Measurements from ENCODE around the gene IL2. TPM values are rescaled to one million over a fixed set of nuclear protein-coding genes. Genes with fewer than 3 reads are reported as not detected.

The IL2 gene
- polyA plus RNA-seq (not detected in 3 replicates), polyA minus RNA-seq (not detected in 3 replicates)
- polyA plus RNA-seq (2011; ENCODE audit: low read depth), result not detected
- not detected in 2 replicates for polyA plus RNA-seq (2011; cell fraction: cytosol; rRNA removed)
- polyA plus RNA-seq (2011; cell fraction: nucleus; rRNA removed), result not detected in 2 replicates
- not detected in 2 replicates for polyA plus RNA-seq (2012; ENCODE audit: low replicate concordance)
- polyA minus RNA-seq (2011; cell fraction: cytosol; rRNA and poly(A)+ RNA removed), result not detected
- not detected in 2 replicates for polyA minus RNA-seq (2011; cell fraction: nucleus; rRNA and poly(A)+ RNA removed)

DNA sequence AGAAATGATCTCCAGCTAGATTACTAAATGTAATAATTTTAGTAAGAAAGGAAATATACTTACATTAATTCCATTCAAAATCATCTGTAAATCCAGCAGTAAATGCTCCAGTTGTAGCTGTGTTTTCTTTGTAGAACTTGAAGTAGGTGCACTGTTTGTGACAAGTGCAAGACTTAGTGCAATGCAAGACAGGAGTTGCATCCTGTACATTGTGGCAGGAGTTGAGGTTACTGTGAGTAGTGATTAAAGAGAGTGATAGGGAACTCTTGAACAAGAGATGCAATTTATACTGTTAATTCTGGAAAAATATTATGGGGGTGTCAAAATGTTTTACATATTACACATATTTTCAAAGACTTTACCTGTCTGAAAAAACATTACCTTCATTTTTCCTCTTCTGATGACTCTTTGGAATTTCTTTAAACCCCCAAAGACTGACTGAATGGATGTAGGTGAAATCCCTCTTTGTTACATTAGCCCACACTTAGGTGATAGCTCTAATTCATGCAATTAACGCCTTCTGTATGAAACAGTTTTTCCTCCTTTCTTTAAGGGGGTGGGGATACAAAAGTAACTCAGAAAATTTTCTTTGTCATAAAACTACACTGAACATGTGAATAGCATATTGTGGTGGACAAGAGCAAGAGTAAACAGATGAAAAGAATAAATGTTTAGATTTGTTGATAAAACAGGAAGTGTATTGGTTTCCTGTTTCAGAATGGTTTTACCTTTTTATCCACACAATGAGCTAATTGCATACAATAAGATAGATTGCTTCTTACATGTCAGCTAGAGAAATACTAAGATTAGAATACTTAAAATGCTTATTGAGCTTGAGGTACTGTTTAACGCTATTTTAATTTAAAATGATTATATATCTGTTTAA, at the start of gene IL2:
Gene IL2, minus strand, starts transcription at position 495 of the 886 bp plus-strand sequence. Its CDS starts 285 bp downstream, at position 210.
- no peak within 1 kb of the TSS for H3K4me3 ChIP-seq (ENCODE audit: control insufficient read depth in 2 of 3, extremely low read depth in 1 of 3, insufficient read depth in 2 of 3, low read depth in 1 of 3, low read length in 3 of 3)
- H3K79me2 ChIP-seq (ENCODE audit: control insufficient read depth, insufficient read depth, low read length), result no peaks in the 10 kb centered on the region
- no peaks in the 10 kb centered on the region for H3K9me1 ChIP-seq (ENCODE audit: control insufficient read depth, extremely low read depth, insufficient read depth, low read length)
- H3K9ac ChIP-seq (ENCODE audit: control insufficient read depth, extremely low read depth, insufficient read depth, low read length), result no peak within 1 kb of the TSS
- H3K9me3 ChIP-seq (ENCODE audit: control insufficient read depth, low read depth, low read length), result no peaks in the 10 kb centered on the region
- no peaks in the 10 kb centered on the region for H4K20me1 ChIP-seq (ENCODE audit: control insufficient read depth, extremely low read depth, insufficient read depth, low read length)
- H3K27ac ChIP-seq (ENCODE audit: control insufficient read depth, insufficient read depth, low read length), result no peak within 1 kb of the TSS
- H3K36me3 ChIP-seq (ENCODE audit: control insufficient read depth in 2 of 2, extremely low read depth in 1 of 2, insufficient read depth in 2 of 2, low read length in 2 of 2), result no peaks in the 10 kb centered on the region
- H3K27me3 ChIP-seq (ENCODE audit: control insufficient read depth, extremely low read depth, insufficient read depth, low read length), result no peaks in the 10 kb centered on the region
- no peak within 1 kb of the TSS for H3K4me2 ChIP-seq (ENCODE audit: control insufficient read depth, extremely low read depth, insufficient read depth, low read depth, low read length)
- no peaks in the 10 kb centered on the region for H3K4me1 ChIP-seq (ENCODE audit: control insufficient read depth, extremely low read depth, insufficient read depth, low read length)
- FAIRE-seq (no peak), DNase-seq (ENCODE audit: low read depth, low spot score) (no peak)
- H2AFZ ChIP-seq (ENCODE audit: control insufficient read depth, low read length), result no peak within 1 kb of the TSS
- dilution Hi-C loops (cut with MboI; ENCODE audit: extremely low pct_ligation_motif_present, low sequenced_read_pairs), result no loop called here
- no peak for TF ChIP-seq EZH2 (IDR thresholded peaks at IDR 0.05; ENCODE audit: low read length)
- TF ChIP-seq, protein P1, sequence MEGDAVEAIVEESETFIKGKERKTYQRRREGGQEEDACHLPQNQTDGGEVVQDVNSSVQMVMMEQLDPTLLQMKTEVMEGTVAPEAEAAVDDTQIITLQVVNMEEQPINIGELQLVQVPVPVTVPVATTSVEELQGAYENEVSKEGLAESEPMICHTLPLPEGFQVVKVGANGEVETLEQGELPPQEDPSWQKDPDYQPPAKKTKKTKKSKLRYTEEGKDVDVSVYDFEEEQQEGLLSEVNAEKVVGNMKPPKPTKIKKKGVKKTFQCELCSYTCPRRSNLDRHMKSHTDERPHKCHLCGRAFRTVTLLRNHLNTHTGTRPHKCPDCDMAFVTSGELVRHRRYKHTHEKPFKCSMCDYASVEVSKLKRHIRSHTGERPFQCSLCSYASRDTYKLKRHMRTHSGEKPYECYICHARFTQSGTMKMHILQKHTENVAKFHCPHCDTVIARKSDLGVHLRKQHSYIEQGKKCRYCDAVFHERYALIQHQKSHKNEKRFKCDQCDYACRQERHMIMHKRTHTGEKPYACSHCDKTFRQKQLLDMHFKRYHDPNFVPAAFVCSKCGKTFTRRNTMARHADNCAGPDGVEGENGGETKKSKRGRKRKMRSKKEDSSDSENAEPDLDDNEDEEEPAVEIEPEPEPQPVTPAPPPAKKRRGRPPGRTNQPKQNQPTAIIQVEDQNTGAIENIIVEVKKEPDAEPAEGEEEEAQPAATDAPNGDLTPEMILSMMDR (optimal IDR thresholded peaks at IDR 0.05 in 1 of 3, IDR thresholded peaks at IDR 0.05 in 1 of 3, conservative IDR thresholded peaks at IDR 0.05 in 1 of 3; ENCODE audit: extremely low read depth in 1 of 3, insufficient read depth in 2 of 3, low read length in 3 of 3), result no peak

- Histone ChIP-seq H2AFZ (ENCODE audit: control insufficient read depth, low read length) (no peak overlapping the region), H3K27me3 (ENCODE audit: control insufficient read depth, extremely low read depth, insufficient read depth, low read length) (no peaks in the 10 kb centered on the region), H3K9me1 (ENCODE audit: control insufficient read depth, extremely low read depth, insufficient read depth, low read length) (no peaks in the 10 kb centered on the region), H3K9ac (ENCODE audit: control insufficient read depth, extremely low read depth, insufficient read depth, low read length) (no peak overlapping the region), H3K9me3 (ENCODE audit: control insufficient read depth, low read depth, low read length) (no peaks in the 10 kb centered on the region), H4K20me1 (ENCODE audit: control insufficient read depth, extremely low read depth, insufficient read depth, low read length) (no peaks in the 10 kb centered on the region), H3K79me2 (ENCODE audit: control insufficient read depth, insufficient read depth, low read length) (no peaks in the 10 kb centered on the region), H3K4me3 (ENCODE audit: control insufficient read depth in 2 of 3, extremely low read depth in 1 of 3, insufficient read depth in 2 of 3, low read depth in 1 of 3, low read length in 3 of 3) (no peak overlapping the region), H3K4me1 (ENCODE audit: control insufficient read depth, extremely low read depth, insufficient read depth, low read length) (no peaks in the 10 kb centered on the region), H3K4me2 (ENCODE audit: control insufficient read depth, extremely low read depth, insufficient read depth, low read depth, low read length) (no peak overlapping the region), H3K27ac (ENCODE audit: control insufficient read depth, insufficient read depth, low read length) (no peak overlapping the region), H3K36me3 (ENCODE audit: control insufficient read depth in 2 of 2, extremely low read depth in 1 of 2, insufficient read depth in 2 of 2, low read length in 2 of 2) (no peaks in the 10 kb centered on the region)
- no peak for FAIRE-seq
- dilution Hi-C loops (cut with MboI; ENCODE audit: extremely low pct_ligation_motif_present, low sequenced_read_pairs), result no loop called here
- DNase-seq (ENCODE audit: low read depth, low spot score), result no peak
- TF ChIP-seq, protein P1 (optimal IDR thresholded peaks at IDR 0.05 in 1 of 3, IDR thresholded peaks at IDR 0.05 in 1 of 3, conservative IDR thresholded peaks at IDR 0.05 in 1 of 3; ENCODE audit: extremely low read depth in 1 of 3, insufficient read depth in 2 of 3, low read length in 3 of 3), result no peak
- TF ChIP-seq EZH2 (IDR thresholded peaks at IDR 0.05; ENCODE audit: low read length), result no peak
Observed at GRCh38 chr4:122503214-122503613, 46.7 kb upstream of the IL2 start.

Data from keratinocyte (primary cell).